T-helper 1 cell treated with Interleukin-12 subunit alpha and Interleukin-12 subunit beta and Interleukin-4 antibody, amounts not matched to agents 30 μg/mL and 1 μg/mL, for 36 hours (primary cell): Measurements from ENCODE around the gene ITGAD.

ENCODE experiments used
- H3K27ac Mint-ChIP-seq: one replicate; pipeline ENCODE4 v1.8.0; 2021; ENCODE audit warnings: mild to moderate bottlenecking, mixed read lengths
- H3K27me3 Mint-ChIP-seq: one replicate; pipeline ENCODE4 v1.8.0; 2021; ENCODE audit warnings: low read depth, mixed read lengths
- H3K36me3 Mint-ChIP-seq: one replicate; pipeline ENCODE4 v1.8.0; 2021; ENCODE audit warnings: low read depth, mixed read lengths
- H3K4me1 Mint-ChIP-seq: one replicate; pipeline ENCODE4 v1.8.0; 2021; ENCODE audit warnings: low read depth, mixed read lengths
- H3K4me3 Mint-ChIP-seq: one replicate; pipeline ENCODE4 v1.8.0; 2021; ENCODE audit warnings: mild to moderate bottlenecking, moderate library complexity, mixed read lengths
- H3K9me3 Mint-ChIP-seq: one replicate; pipeline ENCODE4 v1.8.0; 2021; ENCODE audit warnings: mixed read lengths

Gene ITGAD

DNA sequence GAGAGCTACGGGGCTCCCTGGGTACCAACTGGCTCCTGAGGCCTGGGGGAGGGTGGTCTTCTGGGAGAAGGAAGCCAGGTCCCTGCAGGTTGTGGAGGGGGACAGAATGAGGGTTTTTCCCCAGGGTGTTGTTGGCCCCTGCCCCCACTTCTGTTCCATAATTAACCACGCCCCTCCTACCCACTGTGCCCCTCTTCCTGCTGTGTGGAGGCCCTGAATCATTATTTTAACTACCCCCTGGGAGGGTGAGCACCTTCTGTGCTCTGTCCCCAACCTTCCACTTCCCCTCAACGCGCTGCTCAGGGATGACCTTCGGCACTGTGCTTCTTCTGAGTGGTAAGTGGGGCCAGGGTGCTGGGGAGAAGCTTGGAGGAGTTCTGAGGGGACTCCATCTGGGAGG, at the start of gene ITGAD:
Gene ITGAD (plus strand): TSS at position 280 of the 400 bp plus-strand sequence. CDS start 26 bp downstream, at position 306.
- peaks cover 2% of the 10 kb centered on the region for H3K36me3 Mint-ChIP-seq
- peaks cover 19% of the 10 kb centered on the region for H3K27me3 Mint-ChIP-seq
- no peaks in the 10 kb centered on the region for H3K9me3 Mint-ChIP-seq
- no peaks in the 10 kb centered on the region for H3K4me1 Mint-ChIP-seq
- H3K4me3 Mint-ChIP-seq = no peak within 1 kb of the TSS
- no peak within 1 kb of the TSS for H3K27ac Mint-ChIP-seq

DNA sequence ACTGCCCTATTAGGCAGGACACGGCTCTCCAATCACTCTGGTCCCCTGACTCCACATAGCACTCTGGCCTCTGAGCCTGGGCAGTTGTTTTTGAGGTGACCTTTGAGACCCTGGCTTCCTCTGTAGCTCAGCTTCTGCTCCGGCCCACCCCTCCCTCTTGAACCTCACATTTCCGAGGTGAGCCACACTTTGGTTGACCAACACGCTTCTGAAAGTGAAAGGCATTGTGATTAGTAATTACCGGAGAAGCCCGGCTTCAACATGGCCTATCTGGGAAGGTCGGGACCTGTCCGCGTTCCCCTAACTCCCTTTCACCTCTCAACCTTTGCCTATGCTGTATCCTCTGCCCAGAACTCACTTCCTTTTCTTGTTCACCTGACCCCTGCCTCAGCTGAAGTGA, 48.4 kb upstream of the ITGAD start:
- Mint-ChIP-seq H3K9me3 (no peaks in the 10 kb centered on the region), H3K36me3 (no peaks in the 10 kb centered on the region), H3K4me1 (peaks cover 31% of the 10 kb centered on the region), H3K27ac (peak overlapping the region; percentile 78), H3K4me3 (peak overlapping the region; percentile 36), H3K27me3 (peaks cover 24% of the 10 kb centered on the region)

DNA sequence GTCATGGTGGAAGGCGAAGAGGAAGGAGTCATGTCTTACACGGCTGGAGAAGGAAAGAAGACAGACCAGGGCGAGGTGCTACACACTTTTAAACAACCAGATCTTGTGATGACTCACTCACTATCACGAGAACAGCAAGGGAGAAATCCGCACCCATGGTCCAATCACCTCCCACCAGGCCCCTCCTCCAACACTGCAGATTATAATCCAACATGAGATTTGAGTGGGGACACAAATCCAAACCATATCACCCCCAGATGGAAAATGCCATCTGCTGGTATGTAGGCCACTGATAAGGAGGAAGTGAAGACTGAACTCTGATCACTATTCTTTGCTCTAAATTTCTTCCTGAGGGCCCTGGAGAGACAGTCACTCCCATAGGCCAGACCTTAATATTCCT, 45.7 kb upstream of the ITGAD start:
- peaks cover 47% of the 10 kb centered on the region for H3K4me1 Mint-ChIP-seq
- peaks cover 9% of the 10 kb centered on the region for H3K27me3 Mint-ChIP-seq
- no peaks in the 10 kb centered on the region for H3K9me3 Mint-ChIP-seq
- H3K4me3 Mint-ChIP-seq = no peak overlapping the region
- no peaks in the 10 kb centered on the region for H3K36me3 Mint-ChIP-seq
- H3K27ac Mint-ChIP-seq = no peak overlapping the region

DNA sequence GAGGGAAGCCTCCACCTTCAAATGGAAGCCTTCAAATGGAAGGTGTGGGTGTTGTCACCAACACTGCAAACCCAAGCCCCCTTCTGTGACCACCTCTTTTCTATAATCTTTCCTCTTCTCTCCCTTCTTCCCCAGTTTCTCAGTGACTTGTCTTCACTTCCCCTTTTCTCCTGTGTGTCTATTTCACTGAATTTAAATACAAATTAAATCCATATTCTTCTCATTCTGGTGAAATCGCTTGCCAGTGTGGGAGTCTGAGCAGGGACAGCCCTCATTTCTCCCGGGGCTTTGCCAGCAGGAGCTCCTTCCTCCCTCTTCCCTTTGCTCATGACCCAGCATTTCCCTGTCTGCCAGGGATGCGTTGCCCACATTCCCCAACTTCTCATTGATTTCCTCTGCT, 44.6 kb upstream of the ITGAD start:
- H3K4me1 Mint-ChIP-seq = peaks cover 57% of the 10 kb centered on the region
- no peak overlapping the region for H3K27ac Mint-ChIP-seq
- no peaks in the 10 kb centered on the region for H3K36me3 Mint-ChIP-seq
- H3K4me3 Mint-ChIP-seq = no peak overlapping the region
- no peaks in the 10 kb centered on the region for H3K27me3 Mint-ChIP-seq
- H3K9me3 Mint-ChIP-seq = no peaks in the 10 kb centered on the region

DNA sequence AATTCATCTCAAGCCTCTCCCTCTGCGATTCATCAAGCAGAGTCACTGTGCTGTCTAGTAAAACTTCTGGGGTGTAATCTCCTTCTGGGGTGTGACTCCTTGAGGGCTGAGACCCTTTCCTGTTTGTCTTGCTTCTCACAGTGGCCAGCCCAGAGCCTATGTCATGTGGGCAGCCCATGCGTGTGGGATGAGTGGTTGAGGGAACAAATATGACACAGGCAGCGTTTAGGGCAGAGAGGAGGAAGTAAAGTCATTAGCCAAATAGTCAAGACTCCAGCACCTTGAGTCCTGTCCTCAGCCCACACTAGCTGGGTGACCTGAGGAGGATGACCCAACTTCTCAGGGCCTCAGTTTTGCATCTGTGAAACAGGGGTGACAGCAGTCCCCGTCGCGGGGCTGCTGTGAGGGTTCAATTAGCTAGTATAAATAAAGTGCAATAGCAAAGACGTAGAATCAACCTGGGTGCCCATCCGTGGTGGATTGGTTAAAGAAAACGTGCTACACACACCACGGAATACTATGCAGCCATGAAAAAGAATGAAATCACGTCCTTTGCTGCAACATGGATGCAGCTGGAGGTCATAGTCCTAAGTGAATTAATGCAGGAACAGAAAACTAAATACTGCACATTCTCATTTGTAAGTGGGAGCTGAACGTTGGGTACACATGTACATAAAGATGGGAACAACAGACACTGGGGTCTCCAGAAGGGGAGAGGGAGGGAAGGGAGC, 42.7 kb upstream of the ITGAD start:
- Mint-ChIP-seq H3K27me3 (no peaks in the 10 kb centered on the region), H3K4me1 (peaks cover 64% of the 10 kb centered on the region), H3K27ac (peak overlapping the region; percentile 86), H3K4me3 (peak overlapping the region; percentile 46), H3K9me3 (no peaks in the 10 kb centered on the region), H3K36me3 (peaks cover 7% of the 10 kb centered on the region)

DNA sequence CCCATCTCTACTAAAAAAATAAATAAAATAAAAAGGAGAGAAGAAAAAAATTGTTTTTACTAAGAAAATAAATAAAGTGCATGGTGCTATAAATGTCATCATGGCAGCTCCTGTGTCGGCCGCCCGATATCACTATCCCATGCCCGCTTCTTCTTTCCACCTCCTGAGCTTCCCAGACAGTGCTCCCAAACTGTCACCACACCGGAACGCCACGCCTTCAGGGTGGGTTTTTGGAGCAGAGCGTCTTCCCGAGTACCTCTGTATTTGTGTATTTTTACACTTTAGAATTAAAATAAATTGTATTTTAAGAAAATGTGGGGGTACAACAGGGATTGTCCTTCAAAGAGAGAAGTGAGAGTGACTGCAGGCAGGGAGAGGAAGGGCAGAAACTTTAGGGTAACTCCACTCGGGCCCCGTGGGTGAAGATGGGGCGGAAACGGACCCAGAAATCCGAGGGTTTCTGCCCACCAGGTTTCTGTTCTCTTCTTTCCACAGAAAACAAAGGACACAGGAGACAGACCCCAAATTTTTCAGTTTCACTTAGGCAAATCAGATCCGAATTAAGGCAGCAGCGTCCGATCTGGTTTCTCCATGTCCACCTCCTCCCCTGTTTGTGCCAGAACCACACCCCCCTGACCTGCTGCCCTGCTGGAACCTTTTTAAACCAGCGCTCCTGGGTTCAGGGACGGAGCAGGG, 41.7 kb upstream of the ITGAD start:
- Mint-ChIP-seq H3K4me1 (peaks cover 72% of the 10 kb centered on the region), H3K9me3 (no peaks in the 10 kb centered on the region), H3K4me3 (no peak overlapping the region), H3K36me3 (peaks cover 10% of the 10 kb centered on the region), H3K27me3 (no peaks in the 10 kb centered on the region), H3K27ac (peak overlapping the region; percentile 87)

DNA sequence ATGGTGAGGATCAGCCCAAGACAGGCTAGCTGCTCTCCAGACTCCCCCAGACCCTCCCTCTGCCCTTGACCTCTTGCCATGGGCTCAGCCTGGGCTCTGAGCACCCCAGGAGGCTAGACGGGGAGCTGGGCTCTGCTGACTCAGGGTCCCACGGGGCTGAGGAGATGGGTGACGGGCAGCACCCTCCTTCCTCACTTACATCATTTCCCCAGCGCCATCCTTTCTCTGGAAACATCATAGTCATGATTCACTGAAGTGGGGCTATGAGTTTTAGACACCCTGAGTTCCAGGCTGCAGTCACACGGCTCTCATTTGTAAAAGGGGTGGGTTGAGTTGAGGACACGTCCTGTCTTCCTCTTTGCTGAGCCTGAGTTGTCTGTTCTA, 41.2 kb upstream of the ITGAD start:
- peak overlapping the region; percentile 23 for H3K4me3 Mint-ChIP-seq
- H3K27ac Mint-ChIP-seq = peak overlapping the region; percentile 87
- no peaks in the 10 kb centered on the region for H3K9me3 Mint-ChIP-seq
- peaks cover 13% of the 10 kb centered on the region for H3K36me3 Mint-ChIP-seq
- H3K27me3 Mint-ChIP-seq = no peaks in the 10 kb centered on the region
- peaks cover 72% of the 10 kb centered on the region for H3K4me1 Mint-ChIP-seq

DNA sequence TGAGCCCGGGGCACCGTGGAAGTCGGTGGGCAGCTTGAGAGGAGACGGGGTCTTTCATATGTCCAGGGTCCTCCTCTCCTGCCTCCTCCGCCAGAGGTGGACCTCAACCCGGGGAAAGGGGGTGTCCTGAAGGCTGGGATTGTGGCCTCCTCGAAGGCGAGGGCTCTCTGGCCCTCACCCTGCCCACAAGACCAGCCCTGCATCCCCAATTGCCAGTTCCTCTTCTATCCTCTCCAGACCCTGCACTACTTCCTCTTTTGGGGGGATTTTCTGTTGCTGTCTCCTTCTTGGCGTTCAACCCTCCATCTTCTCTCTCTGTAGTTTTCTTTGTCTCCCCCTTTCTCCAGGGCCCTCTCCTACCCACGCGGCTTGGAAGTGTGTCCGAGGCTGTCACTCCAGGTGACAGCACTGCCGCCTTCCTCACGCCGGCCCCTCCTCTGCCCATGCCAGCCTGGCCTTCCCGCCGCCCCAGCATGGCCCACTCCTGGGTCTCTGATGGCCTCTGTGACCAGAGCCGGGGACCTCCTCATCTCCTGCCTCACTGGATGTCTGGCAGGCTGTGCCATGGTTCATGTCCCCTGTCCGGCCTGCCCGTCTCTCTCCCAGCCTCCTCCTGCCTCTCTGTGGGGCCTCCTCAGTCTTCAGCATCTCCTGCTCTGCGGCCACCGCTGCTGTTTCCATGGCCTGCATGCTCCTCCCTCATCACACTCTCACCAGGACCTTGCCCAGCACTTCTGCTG, 40.6 kb upstream of the ITGAD start:
- Mint-ChIP-seq H3K9me3 (no peaks in the 10 kb centered on the region), H3K27ac (peak overlapping the region; percentile 87), H3K27me3 (no peaks in the 10 kb centered on the region), H3K4me3 (peak overlapping the region; percentile 40), H3K4me1 (peaks cover 71% of the 10 kb centered on the region), H3K36me3 (peaks cover 16% of the 10 kb centered on the region)

DNA sequence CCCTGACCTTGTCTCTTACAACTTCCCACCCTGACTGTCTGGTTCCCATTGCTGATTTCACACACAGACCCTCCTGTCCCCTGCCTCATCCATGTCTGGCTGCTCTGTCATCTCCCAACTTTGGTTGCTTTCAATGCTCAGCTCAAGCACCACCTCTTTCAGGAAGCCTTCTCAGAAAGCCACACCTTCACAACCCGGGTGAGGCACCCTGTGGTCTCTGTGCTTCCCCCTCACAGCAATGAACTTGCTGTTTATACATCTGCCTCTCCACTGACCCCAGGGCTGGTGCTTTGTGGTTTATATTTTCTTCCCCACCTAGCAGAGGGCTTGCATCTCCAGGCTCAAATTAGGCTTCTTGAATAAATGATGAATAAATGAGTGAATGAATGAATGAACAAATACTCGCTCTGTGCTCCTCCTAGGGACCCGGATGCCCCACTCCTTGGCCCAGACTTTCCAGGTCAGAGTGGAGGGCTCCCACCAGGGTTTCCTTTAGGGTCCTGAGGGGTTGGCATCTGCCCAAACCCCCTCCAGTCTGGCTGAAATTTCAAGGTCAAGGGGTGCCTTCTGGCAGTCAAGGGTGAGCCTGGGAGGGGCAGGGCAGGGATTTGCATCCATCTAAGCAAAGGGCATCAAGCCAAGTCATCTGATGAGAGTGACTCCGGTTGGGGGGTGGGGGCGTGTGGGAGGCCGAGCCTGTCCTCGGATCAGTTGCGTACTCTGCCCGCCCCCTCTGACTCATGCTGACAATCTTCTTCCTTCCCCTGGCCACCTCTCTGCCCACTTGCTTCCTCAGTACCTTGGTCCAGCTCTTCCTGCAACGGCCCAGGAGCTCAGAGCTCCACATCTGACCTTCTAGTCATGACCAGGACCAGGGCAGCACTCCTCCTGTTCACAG, 38.5 kb upstream of the ITGAD start, which contains the start of gene ITGAX:
Gene ITGAX (plus strand): TSS at position 783 of the 898 bp plus-strand sequence. CDS start 79 bp downstream, at position 862.
- Mint-ChIP-seq H3K27ac (peak within 1 kb of the TSS; percentile 98), H3K36me3 (peaks cover 20% of the 10 kb centered on the region), H3K27me3 (no peaks in the 10 kb centered on the region), H3K4me3 (peak within 1 kb of the TSS; percentile 81), H3K9me3 (no peaks in the 10 kb centered on the region), H3K4me1 (peaks cover 63% of the 10 kb centered on the region)

DNA sequence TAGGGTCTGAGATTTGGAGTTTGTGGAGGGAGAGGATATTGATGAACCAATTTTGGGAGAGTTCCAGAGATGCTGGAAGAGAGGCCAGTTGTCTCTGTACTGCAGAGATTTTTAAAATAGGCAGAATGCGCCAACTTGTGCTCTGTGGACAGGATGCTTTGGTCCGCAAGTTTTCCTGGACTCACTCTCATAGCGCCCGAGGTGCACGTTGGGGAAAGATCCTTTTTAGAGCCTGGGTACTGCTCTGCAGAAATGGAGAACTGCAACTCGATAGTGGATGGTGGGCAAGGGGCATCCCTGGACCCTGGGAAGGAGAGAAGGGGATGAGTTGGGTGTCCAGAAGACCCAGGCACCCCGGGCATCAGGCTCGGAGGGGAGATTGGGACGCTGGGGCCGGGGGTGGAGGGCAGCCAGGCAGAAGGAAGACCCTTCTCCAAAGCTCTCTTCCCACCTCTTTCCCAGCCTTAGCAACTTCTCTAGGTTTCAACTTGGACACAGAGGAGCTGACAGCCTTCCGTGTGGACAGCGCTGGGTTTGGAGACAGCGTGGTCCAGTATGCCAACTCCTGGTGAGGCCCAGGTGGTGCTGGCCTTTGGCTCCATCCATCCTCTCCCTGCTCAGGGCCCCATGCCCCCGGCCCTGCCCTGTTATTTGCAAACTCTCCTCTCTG, 37.6 kb upstream of the ITGAD start:
- Mint-ChIP-seq H3K4me3 (peak overlapping the region; percentile 81), H3K27me3 (no peaks in the 10 kb centered on the region), H3K27ac (peak overlapping the region; percentile 98), H3K4me1 (peaks cover 55% of the 10 kb centered on the region), H3K36me3 (peaks cover 20% of the 10 kb centered on the region), H3K9me3 (no peaks in the 10 kb centered on the region)

DNA sequence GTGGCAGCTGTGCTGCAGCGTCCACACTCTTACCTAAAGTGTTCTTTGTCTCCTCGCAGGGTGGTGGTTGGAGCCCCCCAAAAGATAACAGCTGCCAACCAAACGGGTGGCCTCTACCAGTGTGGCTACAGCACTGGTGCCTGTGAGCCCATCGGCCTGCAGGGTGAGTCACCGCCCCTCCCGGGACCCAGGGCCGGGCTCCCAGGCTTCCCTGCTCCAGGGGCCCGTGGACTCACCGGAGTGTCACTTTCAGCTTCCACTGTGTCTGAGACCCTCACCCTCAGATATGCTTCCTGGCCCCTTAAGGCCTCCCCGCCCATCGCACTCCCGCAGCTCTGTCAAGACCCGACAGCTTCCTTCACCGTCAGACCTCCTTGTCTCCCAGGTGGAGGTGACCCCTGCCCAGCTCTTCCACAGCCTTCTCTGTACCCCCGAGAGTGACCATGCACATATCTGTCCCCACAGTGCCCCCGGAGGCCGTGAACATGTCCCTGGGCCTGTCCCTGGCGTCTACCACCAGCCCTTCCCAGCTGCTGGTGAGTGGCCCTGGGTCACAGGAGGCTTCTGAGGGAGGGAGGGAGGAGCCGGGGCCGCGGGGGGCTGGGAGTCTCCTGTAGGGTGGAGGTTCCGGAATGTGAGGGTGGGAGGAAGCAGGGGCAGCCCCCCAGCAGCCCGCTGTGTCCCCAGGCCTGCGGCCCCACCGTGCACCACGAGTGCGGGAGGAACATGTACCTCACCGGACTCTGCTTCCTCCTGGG, 36.4 kb upstream of the ITGAD start:
- peaks cover 24% of the 10 kb centered on the region for H3K36me3 Mint-ChIP-seq
- peaks cover 53% of the 10 kb centered on the region for H3K4me1 Mint-ChIP-seq
- peak overlapping the region; percentile 81 for H3K4me3 Mint-ChIP-seq
- H3K9me3 Mint-ChIP-seq = no peaks in the 10 kb centered on the region
- no peaks in the 10 kb centered on the region for H3K27me3 Mint-ChIP-seq
- H3K27ac Mint-ChIP-seq = peak overlapping the region; percentile 85

DNA sequence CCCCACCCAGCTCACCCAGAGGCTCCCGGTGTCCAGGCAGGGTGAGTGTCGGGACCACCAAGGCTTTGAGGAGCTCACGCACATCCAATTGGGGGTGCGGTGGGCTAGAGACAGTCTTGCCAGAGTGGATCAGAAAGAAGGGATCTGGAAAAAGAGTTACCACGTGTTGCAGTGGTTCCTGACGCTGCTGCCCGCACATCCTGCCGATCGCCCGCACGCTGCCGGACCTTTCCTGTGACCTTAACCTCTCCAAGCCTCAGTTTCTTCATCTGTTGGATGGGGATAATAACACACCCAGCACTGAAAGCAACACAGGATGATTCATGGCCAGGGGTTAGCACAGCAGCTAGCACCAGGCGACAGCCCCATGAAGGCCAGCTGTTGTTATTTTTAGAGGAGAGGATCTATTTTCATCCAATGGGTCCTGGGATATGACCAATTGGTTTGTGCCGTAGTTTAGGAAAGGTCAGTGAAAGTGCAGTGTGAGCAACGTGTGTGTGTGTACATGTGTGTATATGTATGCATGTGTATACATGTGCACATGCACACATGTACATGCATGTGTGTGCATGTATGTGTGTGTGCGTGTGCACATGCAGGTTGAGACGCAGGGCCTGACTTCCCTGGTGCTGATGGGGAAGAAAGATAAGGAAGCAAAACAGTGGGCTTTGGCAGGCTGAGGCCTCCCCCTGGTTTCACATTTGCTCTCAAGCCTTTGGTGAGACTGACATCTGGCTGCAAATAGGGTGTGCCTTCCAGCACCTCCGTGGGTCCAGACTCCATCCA, 35.6 kb upstream of the ITGAD start:
- peak overlapping the region; percentile 61 for H3K4me3 Mint-ChIP-seq
- no peaks in the 10 kb centered on the region for H3K27me3 Mint-ChIP-seq
- H3K27ac Mint-ChIP-seq = peak overlapping the region; percentile 82
- no peaks in the 10 kb centered on the region for H3K9me3 Mint-ChIP-seq
- peaks cover 24% of the 10 kb centered on the region for H3K36me3 Mint-ChIP-seq
- peaks cover 45% of the 10 kb centered on the region for H3K4me1 Mint-ChIP-seq
